ENCODE measurements around the gene OXT. TPM values are rescaled to one million over a fixed set of nuclear protein-coding genes. Genes with fewer than 3 reads are reported as not detected.

The OXT gene
- total and polyA plus RNA-seq, 2 donors (not counting 1 experiment from before 2014, with no cell fraction given) = 1.0 to 1.7 TPM

GRCh38 chr20:3094848-3095629, 23.6 kb downstream of the OXT start:
- Histone ChIP-seq H3K4me1 (ENCODE audit: control insufficient read depth in 2 of 2, insufficient read depth in 2 of 2, low read length in 2 of 2) (peaks cover 18 to 27% of the 10 kb centered on the region in 2 donors), H3K27ac (ENCODE audit: low read length in 2 of 2) (no peak overlapping the region), H3K9me3 (ENCODE audit: control extremely low read depth in 1 of 3, control insufficient read depth in 2 of 3, insufficient read depth in 1 of 3, low read length in 2 of 3) (no peaks in the 10 kb centered on the region), H3K79me2 (ENCODE audit: control insufficient read depth, insufficient read depth, low read length) (no peaks in the 10 kb centered on the region), H3K36me3 (replicated peaks in 1 of 2; ENCODE audit: control extremely low read depth in 1 of 2, control insufficient read depth in 1 of 2, extremely low read depth in 1 of 2, insufficient read depth in 2 of 2, low read length in 1 of 2) (no peaks in the 10 kb centered on the region), H3K9ac (ENCODE audit: low read length) (no peak overlapping the region), H3K4me3 (ENCODE audit: control extremely low read depth in 1 of 5, extremely low read depth in 1 of 5, insufficient read depth in 1 of 5, low read depth in 2 of 5, low read length in 4 of 5) (no peak overlapping the region), H2AFZ (ENCODE audit: insufficient read depth, low read depth, low read length, poor library complexity, severe bottlenecking) (no peak overlapping the region), H4K20me1 (ENCODE audit: control insufficient read depth, insufficient read depth, low read length, poor library complexity, severe bottlenecking) (no peaks in the 10 kb centered on the region), H3K27me3 (replicated peaks in 1 of 4; ENCODE audit: control extremely low read depth in 1 of 4, control insufficient read depth in 3 of 4, insufficient read depth in 4 of 4, low read length in 3 of 4) (peaks cover 0 to 7% (median 2%) of the 10 kb centered on the region in 4 experiments), H3K4me2 (replicated peaks; ENCODE audit: low read depth, low read length, poor library complexity, severe bottlenecking) (no peak overlapping the region)
- CTCF ChIA-PET = interaction anchor here (0.6 to 1.6 kb wide), 4 partner anchors 18 to 26 kb away, joined by 3 to 8 read pairs (median 3); no protein-coding TSS in a partner anchor
- WGBS (ENCODE audit: insufficient coverage) = 97% methylated on average over 11 of the region's 13 CpGs
- DNase-seq = no peak
- peaks cover 24% of the 10 kb centered on the region for H3K4me1 Mint-ChIP-seq
- no peaks in the 10 kb centered on the region for H3K9me3 Mint-ChIP-seq (ENCODE audit: insufficient read depth)
- no peak for ATAC-seq (ENCODE audit: low read depth)
- no peak overlapping the region for H3K4me3 Mint-ChIP-seq
- intact Hi-C loops (cut with micrococcal nuclease) = loop anchor here (2.0 kb wide), 1 partner anchor 20 kb away; no protein-coding TSS in a partner anchor
- no peak for TF ChIP-seq EZH2 (IDR thresholded peaks at IDR 0.05; ENCODE audit: borderline replicate concordance, insufficient read depth, low read depth, low read length, poor library complexity, severe bottlenecking)
- TF ChIP-seq CTCF (IDR thresholded peaks at IDR 0.05) = no peak
- peaks cover 9% of the 10 kb centered on the region for H3K27me3 Mint-ChIP-seq
- POLR2A ChIA-PET = interaction anchor here (0.6 kb wide), 1 partner anchor 9 kb away, joined by 3 read pairs; no protein-coding TSS in a partner anchor
- no peak overlapping the region for H3K27ac Mint-ChIP-seq

GRCh38 chr20:3100480-3100879, 29.1 kb downstream of the OXT start:
- Histone ChIP-seq H3K4me1 (ENCODE audit: control insufficient read depth in 2 of 2, insufficient read depth in 2 of 2, low read length in 2 of 2) (peaks cover 5 to 7% of the 10 kb centered on the region in 2 donors), H3K4me2 (replicated peaks; ENCODE audit: low read depth, low read length, poor library complexity, severe bottlenecking) (no peak overlapping the region), H2AFZ (ENCODE audit: insufficient read depth, low read depth, low read length, poor library complexity, severe bottlenecking) (no peak overlapping the region), H3K9me3 (ENCODE audit: control extremely low read depth in 1 of 3, control insufficient read depth in 2 of 3, insufficient read depth in 1 of 3, low read length in 2 of 3) (no peaks in the 10 kb centered on the region), H3K4me3 (ENCODE audit: control extremely low read depth in 1 of 5, extremely low read depth in 1 of 5, insufficient read depth in 1 of 5, low read depth in 2 of 5, low read length in 4 of 5) (no peak overlapping the region), H3K79me2 (ENCODE audit: control insufficient read depth, insufficient read depth, low read length) (no peaks in the 10 kb centered on the region), H3K27me3 (replicated peaks in 1 of 4; ENCODE audit: control extremely low read depth in 1 of 4, control insufficient read depth in 3 of 4, insufficient read depth in 4 of 4, low read length in 3 of 4) (peaks cover 0 to 3% (median 0%) of the 10 kb centered on the region in 4 experiments), H3K27ac (ENCODE audit: low read length in 2 of 2) (no peak overlapping the region), H4K20me1 (ENCODE audit: control insufficient read depth, insufficient read depth, low read length, poor library complexity, severe bottlenecking) (no peaks in the 10 kb centered on the region), H3K36me3 (replicated peaks in 1 of 2; ENCODE audit: control extremely low read depth in 1 of 2, control insufficient read depth in 1 of 2, extremely low read depth in 1 of 2, insufficient read depth in 2 of 2, low read length in 1 of 2) (no peaks in the 10 kb centered on the region), H3K9ac (ENCODE audit: low read length) (no peak overlapping the region)
- Mint-ChIP-seq H3K27ac (no peak overlapping the region), H3K4me1 (peaks cover 8% of the 10 kb centered on the region), H3K27me3 (peaks cover 4% of the 10 kb centered on the region), H3K4me3 (no peak overlapping the region), H3K9me3 (ENCODE audit: insufficient read depth) (no peaks in the 10 kb centered on the region)
- POLR2A ChIA-PET = no interaction called here
- DNase-seq = no peak
- intact Hi-C loops (cut with micrococcal nuclease) = no loop called here
- CTCF ChIA-PET = interaction anchor here (0.6 to 1.5 kb wide), 2 partner anchors 12 to 40 kb away, joined by 3 read pairs; no protein-coding TSS in a partner anchor
- no peak for ATAC-seq (ENCODE audit: low read depth)
- TF ChIP-seq EZH2 (IDR thresholded peaks at IDR 0.05; ENCODE audit: borderline replicate concordance, insufficient read depth, low read depth, low read length, poor library complexity, severe bottlenecking) = no peak
- TF ChIP-seq CTCF (IDR thresholded peaks at IDR 0.05) = no peak
- WGBS (ENCODE audit: insufficient coverage) = 93% methylated on average over 7 of the region's 7 CpGs

All from B cell (primary cell).